ENCODE results near the gene CLEC20A. TPM values are rescaled to one million over a fixed set of nuclear protein-coding genes. Genes with fewer than 3 reads are reported as not detected.

CLEC20A gene
- total RNA-seq, 3 donors from 2014 or later = not detected

DNA sequence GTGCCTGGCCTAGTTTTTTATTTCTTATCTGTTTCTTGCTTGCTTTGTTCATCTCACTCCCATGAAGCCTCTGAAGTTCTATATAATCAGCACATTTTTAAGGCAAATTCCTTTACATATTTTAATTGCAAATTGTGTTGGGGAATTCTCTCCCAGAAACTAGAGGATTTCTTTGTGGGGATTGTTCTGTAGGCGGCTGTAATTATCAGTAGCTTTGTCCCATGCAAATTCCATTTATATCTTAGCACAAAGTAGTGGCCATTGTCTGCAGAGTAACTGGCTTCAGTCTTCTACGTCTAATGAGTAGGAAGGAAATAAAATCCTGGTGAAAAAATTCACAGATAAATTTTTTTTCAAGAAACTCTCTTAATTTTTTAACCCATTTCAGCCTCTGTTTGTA is 35.7 kb downstream of the CLEC20A start:
- TF ChIP-seq, protein P1, sequence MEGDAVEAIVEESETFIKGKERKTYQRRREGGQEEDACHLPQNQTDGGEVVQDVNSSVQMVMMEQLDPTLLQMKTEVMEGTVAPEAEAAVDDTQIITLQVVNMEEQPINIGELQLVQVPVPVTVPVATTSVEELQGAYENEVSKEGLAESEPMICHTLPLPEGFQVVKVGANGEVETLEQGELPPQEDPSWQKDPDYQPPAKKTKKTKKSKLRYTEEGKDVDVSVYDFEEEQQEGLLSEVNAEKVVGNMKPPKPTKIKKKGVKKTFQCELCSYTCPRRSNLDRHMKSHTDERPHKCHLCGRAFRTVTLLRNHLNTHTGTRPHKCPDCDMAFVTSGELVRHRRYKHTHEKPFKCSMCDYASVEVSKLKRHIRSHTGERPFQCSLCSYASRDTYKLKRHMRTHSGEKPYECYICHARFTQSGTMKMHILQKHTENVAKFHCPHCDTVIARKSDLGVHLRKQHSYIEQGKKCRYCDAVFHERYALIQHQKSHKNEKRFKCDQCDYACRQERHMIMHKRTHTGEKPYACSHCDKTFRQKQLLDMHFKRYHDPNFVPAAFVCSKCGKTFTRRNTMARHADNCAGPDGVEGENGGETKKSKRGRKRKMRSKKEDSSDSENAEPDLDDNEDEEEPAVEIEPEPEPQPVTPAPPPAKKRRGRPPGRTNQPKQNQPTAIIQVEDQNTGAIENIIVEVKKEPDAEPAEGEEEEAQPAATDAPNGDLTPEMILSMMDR (IDR thresholded peaks at IDR 0.05) = no peak
- TF ChIP-seq POLR2AphosphoS5 (IDR thresholded peaks at IDR 0.05) (no peak), POLR2A (IDR thresholded peaks at IDR 0.05) (no peak)
- DNase-seq (ENCODE audit: low spot score in 2 of 2) = no peak
- Histone ChIP-seq H3K4me3 (no peak overlapping the region), H3K36me3 (no peaks in the 10 kb centered on the region), H3K27ac (no peak overlapping the region), H3K4me1 (no peaks in the 10 kb centered on the region), H3K27me3 (no peaks in the 10 kb centered on the region), H3K9me3 (no peaks in the 10 kb centered on the region)
- intact Hi-C loops (cut with DNase I; ENCODE audit: low total_unique reads) = no loop called here

DNA sequence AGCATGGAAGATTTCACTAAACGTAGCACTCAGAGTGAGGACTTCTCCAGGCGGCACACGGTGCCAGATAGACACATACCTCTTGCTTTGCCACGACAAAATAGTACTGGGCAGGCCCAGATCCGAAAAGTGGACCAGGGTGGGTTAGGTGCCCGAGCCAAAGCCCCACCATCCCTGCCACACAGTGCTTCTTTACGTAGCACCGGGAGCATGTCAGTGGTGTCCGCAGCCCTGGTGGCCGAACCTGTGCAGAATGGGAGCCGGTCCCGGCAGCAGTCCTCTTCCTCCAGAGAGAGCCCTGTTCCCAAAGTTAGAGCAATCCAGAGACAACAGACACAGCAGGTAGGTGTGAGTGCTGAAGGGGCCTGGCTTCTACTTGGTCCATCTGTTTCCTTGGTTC is 38.6 kb downstream of the CLEC20A start:
- DNase-seq (ENCODE audit: low spot score in 2 of 2) = no peak
- intact Hi-C loops (cut with DNase I; ENCODE audit: low total_unique reads) = no loop called here
- Histone ChIP-seq H3K9me3 (no peaks in the 10 kb centered on the region), H3K27me3 (no peaks in the 10 kb centered on the region), H3K4me3 (no peak overlapping the region), H3K4me1 (no peaks in the 10 kb centered on the region), H3K36me3 (no peaks in the 10 kb centered on the region), H3K27ac (no peak overlapping the region)
- TF ChIP-seq POLR2AphosphoS5 (IDR thresholded peaks at IDR 0.05) (no peak), POLR2A (IDR thresholded peaks at IDR 0.05) (no peak)
- TF ChIP-seq, protein P1 (IDR thresholded peaks at IDR 0.05) = no peak

DNA sequence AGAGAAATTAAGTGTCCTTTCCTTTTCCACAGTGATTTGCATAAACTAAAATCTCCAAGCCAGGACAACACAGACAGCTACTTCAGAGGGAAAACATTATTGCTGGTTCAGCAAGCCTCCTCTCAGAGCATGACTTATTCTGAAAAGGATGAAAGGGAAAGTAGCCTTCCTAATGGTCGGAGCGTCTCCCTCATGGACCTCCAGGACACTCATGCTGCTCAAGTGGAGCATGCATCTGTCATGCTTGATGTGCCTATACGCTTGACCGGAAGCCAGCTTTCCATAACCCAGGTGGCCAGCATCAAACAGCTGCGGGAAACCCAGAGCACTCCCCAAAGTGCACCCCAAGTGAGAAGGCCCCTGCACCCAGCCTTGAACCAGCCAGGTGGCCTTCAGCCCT is 39.1 kb downstream of the CLEC20A start:
- TF ChIP-seq, protein P1 (IDR thresholded peaks at IDR 0.05) = no peak
- no peak for TF ChIP-seq POLR2AphosphoS5 (IDR thresholded peaks at IDR 0.05)
- TF ChIP-seq POLR2A (IDR thresholded peaks at IDR 0.05) = no peak
- no peaks in the 10 kb centered on the region for H3K36me3 ChIP-seq
- intact Hi-C loops (cut with DNase I; ENCODE audit: low total_unique reads) = no loop called here
- no peak overlapping the region for H3K27ac ChIP-seq
- DNase-seq (ENCODE audit: low spot score in 2 of 2) = no peak
- H3K9me3 ChIP-seq = no peaks in the 10 kb centered on the region
- H3K27me3 ChIP-seq = no peaks in the 10 kb centered on the region
- H3K4me3 ChIP-seq = no peak overlapping the region
- H3K4me1 ChIP-seq = no peaks in the 10 kb centered on the region

DNA sequence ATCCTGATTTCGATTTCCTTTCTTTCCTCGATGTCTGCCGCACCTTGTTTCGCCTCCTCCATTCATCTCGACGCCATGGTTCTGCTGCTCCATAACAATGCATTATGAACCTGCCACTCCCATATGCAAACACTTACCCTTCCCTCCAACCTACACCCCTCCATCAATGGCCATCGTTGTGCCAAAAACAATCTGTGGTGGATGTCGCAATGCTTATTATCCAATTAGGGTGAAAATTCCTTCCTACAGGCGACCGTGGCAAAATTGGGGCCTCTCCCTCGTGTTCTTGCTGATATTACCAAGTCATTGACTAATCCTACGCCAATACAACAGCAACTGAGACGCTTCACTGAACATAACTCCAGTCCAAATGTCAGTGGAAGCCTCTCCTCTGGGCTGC is 40.3 kb downstream of the CLEC20A start:
- H3K4me3 ChIP-seq = no peak overlapping the region
- intact Hi-C loops (cut with DNase I; ENCODE audit: low total_unique reads) = no loop called here
- H3K36me3 ChIP-seq = no peaks in the 10 kb centered on the region
- H3K9me3 ChIP-seq = no peaks in the 10 kb centered on the region
- no peaks in the 10 kb centered on the region for H3K27me3 ChIP-seq
- H3K27ac ChIP-seq = no peak overlapping the region
- DNase-seq (ENCODE audit: low spot score in 2 of 2) = no peak
- no peaks in the 10 kb centered on the region for H3K4me1 ChIP-seq
- no peak for TF ChIP-seq POLR2AphosphoS5 (IDR thresholded peaks at IDR 0.05)
- TF ChIP-seq POLR2A (IDR thresholded peaks at IDR 0.05) = no peak
- TF ChIP-seq, protein P1 (IDR thresholded peaks at IDR 0.05) = no peak

DNA sequence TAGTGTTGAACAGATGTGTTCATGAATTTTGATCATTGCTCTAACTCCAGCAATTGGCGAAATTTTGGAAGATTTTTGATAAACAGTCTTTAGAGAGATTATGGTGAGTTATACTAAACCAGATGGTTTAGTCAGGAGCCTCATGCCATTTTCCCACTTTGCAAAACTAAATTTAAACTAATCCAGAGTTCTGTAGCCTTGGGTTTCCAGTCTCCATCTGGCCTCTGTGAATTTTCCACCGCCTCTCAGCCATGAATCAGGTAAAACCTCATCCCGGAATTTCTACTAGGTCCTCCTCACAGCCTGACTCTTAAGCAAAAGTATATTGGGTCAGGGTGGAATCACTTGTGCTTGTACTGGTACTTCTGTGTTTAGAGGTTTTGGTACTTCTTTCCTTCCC is 44.8 kb downstream of the CLEC20A start:
- H3K36me3 ChIP-seq = no peaks in the 10 kb centered on the region
- H3K27ac ChIP-seq = no peak overlapping the region
- no peak for DNase-seq (ENCODE audit: low spot score in 2 of 2)
- H3K4me3 ChIP-seq = no peak overlapping the region
- no peaks in the 10 kb centered on the region for H3K4me1 ChIP-seq
- TF ChIP-seq POLR2AphosphoS5 (IDR thresholded peaks at IDR 0.05) (no peak), POLR2A (IDR thresholded peaks at IDR 0.05) (no peak)
- TF ChIP-seq, protein P1 (IDR thresholded peaks at IDR 0.05) = no peak
- no peaks in the 10 kb centered on the region for H3K27me3 ChIP-seq
- intact Hi-C loops (cut with DNase I; ENCODE audit: low total_unique reads) = no loop called here
- no peaks in the 10 kb centered on the region for H3K9me3 ChIP-seq
